Fibroblast of skin of back (primary cell): ENCODE data around the gene CC2D1A.
A peak's percentile ranks its signal among the peaks of the same experiment; 100 is the strongest.
"Not testable (repeated sequence)": the region's sequence is repeated elsewhere in the genome, so short reads cannot be mapped to it uniquely, and the experiment has no call there.

Experiments used
- DNase-seq: peaks from one replicate; pipeline ENCODE4 v3.0.0-alpha.2; 2013

CC2D1A gene

GRCh38 chr19:13908674-13909073 is 2.7 kb downstream of the CC2D1A start:
- DNase-seq: no peak

GRCh38 chr19:13909430-13909829 is 3.4 kb downstream of the CC2D1A start:
- no peak for DNase-seq

GRCh38 chr19:13913352-13913751 is 7.4 kb downstream of the CC2D1A start:
- no peak for DNase-seq

- no peak for DNase-seq
Measured at GRCh38 chr19:13914777-13915176, 8.8 kb downstream of the CC2D1A start.

GRCh38 chr19:13917888-13918406 is 11.9 kb downstream of the CC2D1A start:
- DNase-seq: no peak

GRCh38 chr19:13918726-13919411 is 12.9 kb downstream of the CC2D1A start:
- no peak for DNase-seq

GRCh38 chr19:13920524-13920923 is 14.5 kb downstream of the CC2D1A start:
- no peak for DNase-seq

- peak; percentile 72 for DNase-seq
Measured at GRCh38 chr19:13920940-13921747, 15.1 kb downstream of the CC2D1A start.

GRCh38 chr19:13922118-13922517 is 16.1 kb downstream of the CC2D1A start:
- not testable (repeated sequence) for DNase-seq

- no peak for DNase-seq
Measured at GRCh38 chr19:13923194-13923987, 17.4 kb downstream of the CC2D1A start.

GRCh38 chr19:13926010-13926409 is 20.0 kb downstream of the CC2D1A start:
- no peak for DNase-seq

GRCh38 chr19:13926715-13927114 is 20.7 kb downstream of the CC2D1A start:
- no peak for DNase-seq

GRCh38 chr19:13929340-13929739 is 23.3 kb downstream of the CC2D1A start:
- no peak for DNase-seq

- DNase-seq: no peak
Measured at GRCh38 chr19:13929956-13930355, 24.0 kb downstream of the CC2D1A start.

GRCh38 chr19:13930402-13930801 is 24.4 kb downstream of the CC2D1A start:
- no peak for DNase-seq

GRCh38 chr19:13931391-13932148 is 25.6 kb downstream of the CC2D1A start:
- DNase-seq: no peak

- no peak for DNase-seq
Measured at GRCh38 chr19:13932149-13932637, 26.2 kb downstream of the CC2D1A start.

GRCh38 chr19:13932911-13933393 is 27.0 kb downstream of the CC2D1A start:
- DNase-seq: no peak

- DNase-seq: no peak
Measured at GRCh38 chr19:13934785-13935109, 28.7 kb downstream of the CC2D1A start.

GRCh38 chr19:13935765-13936510 is 29.9 kb downstream of the CC2D1A start:
- DNase-seq: no peak
